Caco-2 (cell line): Measurements from ENCODE around the gene AJAP1. TPM values are rescaled to one million over a fixed set of nuclear protein-coding genes. Genes with fewer than 3 reads are reported as not detected.

Source experiments
- BruUV-seq: library from RNA; stranded (reverse); fragments of 400-500 nt; replicated peaks from 2 replicates; lab custom pipeline; 2021; lab: Mats Ljungman, UMichigan
- CTCF ChIA-PET: fragments of 300-600 bp; sonication (Branson Sonifier 250); formaldehyde crosslinking; loops from one replicate; lab custom pipeline; 2022; ENCODE audit warnings: antibody characterized with exemption; lab: Charles Lee
- POLR2A ChIA-PET: fragments of 300-600 bp; sonication (Branson Sonifier 250); formaldehyde crosslinking; loops from one replicate; lab custom pipeline; 2022; ENCODE audit warnings: antibody characterized with exemption; lab: Charles Lee
- DNase-seq, 2 experiments: peaks; one replicate each; pipeline versions ENCODE4 v3.0.0 to v3.0.0-alpha.2; 2020 to 2022
- H3K27me3 ChIP-seq: replicated peaks from 2 replicates; pipeline ENCODE4 v1.6.0; 2011; ENCODE audit warnings: low read length; ENCODE audit not compliant: control insufficient read depth, insufficient read depth
- H3K36me3 ChIP-seq: 2 replicates; pipeline ENCODE4 v1.5.1; 2011; ENCODE audit warnings: low read length; ENCODE audit not compliant: control insufficient read depth, insufficient read depth
- H3K4me1 ChIP-seq: fragments of 250-450 bp; sonication (Bioruptor Pico); 2 replicates; pipeline ENCODE4 v1.5.1; 2020; ENCODE audit warnings: mild to moderate bottlenecking
- H3K4me3 ChIP-seq: 2 replicates; pipeline ENCODE4 v1.5.1; 2011; ENCODE audit warnings: low read depth, mild to moderate bottlenecking, control low read depth, low read length
- H3K9me3 ChIP-seq: fragments of 250-450 bp; sonication (Bioruptor Pico); 2 replicates; pipeline ENCODE4 v1.5.1; 2020; ENCODE audit warnings: mild to moderate bottlenecking, moderate library complexity
- H3K27ac Mint-ChIP-seq: one replicate; pipeline ENCODE4 v1.8.0; 2022; ENCODE audit warnings: mixed read lengths; ENCODE audit not compliant: unreplicated experiment
- H3K27me3 Mint-ChIP-seq: one replicate; pipeline ENCODE4 v1.8.0; 2022; ENCODE audit warnings: mixed read lengths; ENCODE audit not compliant: insufficient read depth, unreplicated experiment
- H3K36me3 Mint-ChIP-seq: one replicate; pipeline ENCODE4 v1.8.0; 2022; ENCODE audit warnings: mild to moderate bottlenecking, mixed read lengths; ENCODE audit not compliant: insufficient read depth, unreplicated experiment
- H3K4me1 Mint-ChIP-seq: one replicate; pipeline ENCODE4 v1.8.0; 2022; ENCODE audit warnings: low read depth, mixed read lengths; ENCODE audit not compliant: unreplicated experiment
- H3K4me3 Mint-ChIP-seq: one replicate; pipeline ENCODE4 v1.8.0; 2022; ENCODE audit warnings: mild to moderate bottlenecking, moderate library complexity, mixed read lengths; ENCODE audit not compliant: unreplicated experiment
- H3K9me3 Mint-ChIP-seq: one replicate; pipeline ENCODE4 v1.8.0; 2022; ENCODE audit warnings: mixed read lengths; ENCODE audit not compliant: unreplicated experiment
- CTCF ChIP-seq, 2 experiments: fragments of 200-600 bp in 1 of 2; IDR thresholded peaks; 1 replicate in 1 of 2; 2 replicates in 1 of 2; pipeline versions ENCODE4 v1.5.1 to v1.8.0; 2011 to 2022; ENCODE audit warnings: antibody characterized with exemption in 1 of 2, control low read depth in 1 of 2, inconsistent platforms in 1 of 2, low read depth in 1 of 2, low read length in 1 of 2, mild to moderate bottlenecking in 1 of 2, moderate library complexity in 1 of 2; ENCODE audit not compliant: insufficient read depth in 1 of 2, severe bottlenecking in 1 of 2, unreplicated experiment in 1 of 2
- intact Hi-C: fragments of 100-400 bp; cut with micrococcal nuclease; formaldehyde crosslinking; loops from one replicate; pipeline ENCODE4 v1.10.0; 2022; ENCODE audit not compliant: unreplicated experiment
- total RNA-seq: library from RNA; stranded (reverse); gene quantifications from 2 replicates; pipeline ENCODE4 v1.2.3, GENCODE V29; 2022

Gene AJAP1
- total RNA-seq, 1 experiment from 2014 or later: not detected

DNA sequence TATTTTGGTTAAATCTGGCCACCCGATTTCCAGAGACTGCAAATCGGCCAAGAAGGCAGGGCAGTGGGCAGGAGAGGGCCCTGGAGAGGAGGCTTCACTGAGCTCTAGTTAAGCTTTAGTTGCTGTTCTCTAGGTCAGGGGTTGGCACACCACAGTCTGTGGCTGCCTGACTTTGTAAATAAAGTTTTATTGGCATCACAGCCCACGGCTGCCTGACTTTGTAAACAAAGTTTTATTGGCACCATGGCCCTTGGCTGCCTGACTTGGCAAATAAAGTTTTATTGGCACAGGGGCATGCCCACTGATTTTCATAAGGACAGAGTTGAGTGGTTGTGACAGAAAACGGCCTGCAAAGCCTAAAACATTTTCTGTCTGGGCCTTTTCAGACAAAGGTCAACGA is 19.7 kb downstream of the AJAP1 start:
- Histone ChIP-seq H3K4me3 (no peak overlapping the region), H3K27me3 (no peaks in the 10 kb centered on the region), H3K4me1 (peaks cover 20% of the 10 kb centered on the region), H3K36me3 (no peaks in the 10 kb centered on the region), H3K9me3 (no peaks in the 10 kb centered on the region)
- CTCF ChIA-PET: no interaction called here
- intact Hi-C loops: no loop called here
- TF ChIP-seq CTCF (IDR thresholded peaks at IDR 0.05; ENCODE audit: insufficient read depth in 1 of 2, low read depth in 1 of 2, low read length in 1 of 2, severe bottlenecking in 1 of 2, unreplicated experiment in 1 of 2): no peak
- H3K27me3 Mint-ChIP-seq: no peaks in the 10 kb centered on the region
- H3K27ac Mint-ChIP-seq: no peak overlapping the region
- POLR2A ChIA-PET: no interaction called here
- no TSS peak for BruUV-seq
- H3K9me3 Mint-ChIP-seq: no peaks in the 10 kb centered on the region
- H3K4me3 Mint-ChIP-seq: no peak overlapping the region
- H3K4me1 Mint-ChIP-seq: no peaks in the 10 kb centered on the region
- DNase-seq: no peak
- no peaks in the 10 kb centered on the region for H3K36me3 Mint-ChIP-seq

GRCh38 chr1:4674676-4675075 is 20.3 kb downstream of the AJAP1 start:
- Mint-ChIP-seq H3K27me3 (no peaks in the 10 kb centered on the region), H3K36me3 (no peaks in the 10 kb centered on the region), H3K27ac (no peak overlapping the region), H3K4me1 (no peaks in the 10 kb centered on the region), H3K4me3 (no peak overlapping the region), H3K9me3 (no peaks in the 10 kb centered on the region)
- no peaks in the 10 kb centered on the region for H3K9me3 ChIP-seq
- TF ChIP-seq CTCF (IDR thresholded peaks at IDR 0.05; ENCODE audit: insufficient read depth in 1 of 2, low read depth in 1 of 2, low read length in 1 of 2, severe bottlenecking in 1 of 2, unreplicated experiment in 1 of 2): no peak
- no peaks in the 10 kb centered on the region for H3K36me3 ChIP-seq
- no TSS peak for BruUV-seq
- no peak for DNase-seq
- no peak overlapping the region for H3K4me3 ChIP-seq
- ChIA-PET CTCF (no interaction called here), POLR2A (no interaction called here)
- no peaks in the 10 kb centered on the region for H3K27me3 ChIP-seq
- H3K4me1 ChIP-seq: peaks cover 20% of the 10 kb centered on the region
- intact Hi-C loops: no loop called here

DNA sequence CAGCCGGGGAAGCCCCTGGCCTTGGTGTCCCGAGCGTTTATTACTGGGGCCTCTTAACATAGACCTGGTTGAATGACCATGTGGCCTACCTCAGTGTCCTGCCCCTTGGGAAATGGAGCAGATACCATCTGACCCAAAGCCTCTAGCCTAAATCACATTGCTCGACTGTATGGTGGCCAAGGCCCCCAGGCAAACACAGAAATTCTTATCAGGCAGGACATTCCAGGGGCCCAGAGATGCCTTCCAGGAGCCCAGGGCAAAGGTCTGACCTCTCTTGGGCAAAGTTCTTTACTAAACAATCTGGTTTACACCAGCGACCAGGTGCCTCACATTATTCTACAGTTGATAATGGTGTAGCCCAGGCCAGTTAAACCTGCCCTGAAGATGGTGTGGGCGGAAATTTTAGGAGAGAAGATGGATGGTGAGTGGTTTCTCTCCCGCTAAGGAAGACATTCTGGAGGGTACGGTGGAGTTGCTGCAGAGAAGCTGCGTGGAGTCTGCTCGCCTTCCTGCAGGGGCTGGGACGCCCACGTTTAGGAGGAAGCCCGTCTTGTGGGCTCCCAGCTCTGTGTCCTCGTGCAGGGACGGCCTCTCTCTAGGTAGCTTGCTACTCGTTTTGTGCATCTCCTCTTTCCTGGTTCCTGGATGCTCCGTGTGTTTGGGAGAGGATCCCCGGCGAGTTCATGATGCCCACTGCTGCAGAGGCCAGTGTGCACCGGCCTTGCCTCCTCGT is 21.2 kb downstream of the AJAP1 start:
- no peak overlapping the region for H3K4me3 ChIP-seq
- TF ChIP-seq CTCF (IDR thresholded peaks at IDR 0.05; ENCODE audit: insufficient read depth in 1 of 2, low read depth in 1 of 2, low read length in 1 of 2, severe bottlenecking in 1 of 2, unreplicated experiment in 1 of 2): no peak
- intact Hi-C loops: no loop called here
- DNase-seq: peak in 1 of 2 experiments; percentile 41
- H3K9me3 ChIP-seq: no peaks in the 10 kb centered on the region
- H3K27ac Mint-ChIP-seq: peak overlapping the region; percentile 25
- CTCF ChIA-PET: no interaction called here
- H3K9me3 Mint-ChIP-seq: no peaks in the 10 kb centered on the region
- H3K4me3 Mint-ChIP-seq: no peak overlapping the region
- H3K4me1 ChIP-seq: peaks cover 20% of the 10 kb centered on the region
- H3K36me3 ChIP-seq: no peaks in the 10 kb centered on the region
- no peaks in the 10 kb centered on the region for H3K36me3 Mint-ChIP-seq
- H3K27me3 ChIP-seq: no peaks in the 10 kb centered on the region
- no peaks in the 10 kb centered on the region for H3K4me1 Mint-ChIP-seq
- no TSS peak for BruUV-seq
- POLR2A ChIA-PET: no interaction called here
- no peaks in the 10 kb centered on the region for H3K27me3 Mint-ChIP-seq
